ENCODE data around the gene MEF2D.

Gene MEF2D

GRCh38 chr1:156543066-156543465, 42.5 kb upstream of the MEF2D start:
- H3K4me1 ChIP-seq (ENCODE audit: low read length) = no peaks in the 10 kb centered on the region
- H3K27ac ChIP-seq (ENCODE audit: low read length) = no peak overlapping the region
- H3K4me2 ChIP-seq (ENCODE audit: low read length) = no peak overlapping the region
- no peaks in the 10 kb centered on the region for H4K20me1 ChIP-seq (ENCODE audit: insufficient read depth, low read length)
- no peak overlapping the region for H2AFZ ChIP-seq (ENCODE audit: low read depth, low read length)
- no peak for TF ChIP-seq EZH2phosphoT487 (IDR thresholded peaks at IDR 0.05; ENCODE audit: low read depth)
- TF ChIP-seq, protein P1, sequence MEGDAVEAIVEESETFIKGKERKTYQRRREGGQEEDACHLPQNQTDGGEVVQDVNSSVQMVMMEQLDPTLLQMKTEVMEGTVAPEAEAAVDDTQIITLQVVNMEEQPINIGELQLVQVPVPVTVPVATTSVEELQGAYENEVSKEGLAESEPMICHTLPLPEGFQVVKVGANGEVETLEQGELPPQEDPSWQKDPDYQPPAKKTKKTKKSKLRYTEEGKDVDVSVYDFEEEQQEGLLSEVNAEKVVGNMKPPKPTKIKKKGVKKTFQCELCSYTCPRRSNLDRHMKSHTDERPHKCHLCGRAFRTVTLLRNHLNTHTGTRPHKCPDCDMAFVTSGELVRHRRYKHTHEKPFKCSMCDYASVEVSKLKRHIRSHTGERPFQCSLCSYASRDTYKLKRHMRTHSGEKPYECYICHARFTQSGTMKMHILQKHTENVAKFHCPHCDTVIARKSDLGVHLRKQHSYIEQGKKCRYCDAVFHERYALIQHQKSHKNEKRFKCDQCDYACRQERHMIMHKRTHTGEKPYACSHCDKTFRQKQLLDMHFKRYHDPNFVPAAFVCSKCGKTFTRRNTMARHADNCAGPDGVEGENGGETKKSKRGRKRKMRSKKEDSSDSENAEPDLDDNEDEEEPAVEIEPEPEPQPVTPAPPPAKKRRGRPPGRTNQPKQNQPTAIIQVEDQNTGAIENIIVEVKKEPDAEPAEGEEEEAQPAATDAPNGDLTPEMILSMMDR (IDR thresholded peaks at IDR 0.05; ENCODE audit: low read depth, low read length) = no peak
- H3K36me3 ChIP-seq (replicated peaks; ENCODE audit: low read depth, low read length) = no peaks in the 10 kb centered on the region
- H3K27me3 ChIP-seq (ENCODE audit: low read depth, low read length) = no peaks in the 10 kb centered on the region
- H3K4me3 ChIP-seq (ENCODE audit: low read length) = no peak overlapping the region
- no peak overlapping the region for H3K9ac ChIP-seq (ENCODE audit: low read length)
- H3K79me2 ChIP-seq (ENCODE audit: low read length) = no peaks in the 10 kb centered on the region
- H3K9me3 ChIP-seq (ENCODE audit: insufficient read depth, low read length) = no peaks in the 10 kb centered on the region

DNA sequence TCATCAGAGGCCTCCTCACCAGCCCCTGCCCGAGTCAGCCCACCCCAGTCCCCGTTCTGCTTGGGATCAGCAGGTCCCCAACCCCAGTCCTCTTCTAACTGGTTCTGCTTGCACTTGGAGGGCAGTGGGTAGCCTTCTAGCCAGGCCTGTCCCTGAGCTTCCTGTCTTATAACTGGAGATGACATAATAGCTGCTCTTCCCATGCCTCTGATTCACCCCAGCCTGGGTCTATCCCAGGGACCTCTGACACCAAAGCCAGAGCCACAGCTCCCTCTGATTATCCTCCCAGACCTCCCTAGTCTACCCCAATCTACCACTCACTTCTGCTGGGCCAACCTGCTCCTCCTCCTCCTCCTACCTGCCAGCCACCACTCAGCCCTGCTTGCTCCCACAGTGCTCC, 40.4 kb upstream of the MEF2D start:
- H3K36me3 ChIP-seq (replicated peaks; ENCODE audit: low read depth, low read length) = no peaks in the 10 kb centered on the region
- H4K20me1 ChIP-seq (ENCODE audit: insufficient read depth, low read length) = no peaks in the 10 kb centered on the region
- no peak overlapping the region for H3K27ac ChIP-seq (ENCODE audit: low read length)
- H2AFZ ChIP-seq (ENCODE audit: low read depth, low read length) = no peak overlapping the region
- no peaks in the 10 kb centered on the region for H3K79me2 ChIP-seq (ENCODE audit: low read length)
- no peaks in the 10 kb centered on the region for H3K4me1 ChIP-seq (ENCODE audit: low read length)
- no peaks in the 10 kb centered on the region for H3K27me3 ChIP-seq (ENCODE audit: low read depth, low read length)
- H3K4me3 ChIP-seq (ENCODE audit: low read length) = no peak overlapping the region
- H3K4me2 ChIP-seq (ENCODE audit: low read length) = no peak overlapping the region
- TF ChIP-seq, protein P1 (IDR thresholded peaks at IDR 0.05; ENCODE audit: low read depth, low read length) = no peak
- no peak for TF ChIP-seq EZH2phosphoT487 (IDR thresholded peaks at IDR 0.05; ENCODE audit: low read depth)
- H3K9me3 ChIP-seq (ENCODE audit: insufficient read depth, low read length) = no peaks in the 10 kb centered on the region
- no peak overlapping the region for H3K9ac ChIP-seq (ENCODE audit: low read length)

DNA sequence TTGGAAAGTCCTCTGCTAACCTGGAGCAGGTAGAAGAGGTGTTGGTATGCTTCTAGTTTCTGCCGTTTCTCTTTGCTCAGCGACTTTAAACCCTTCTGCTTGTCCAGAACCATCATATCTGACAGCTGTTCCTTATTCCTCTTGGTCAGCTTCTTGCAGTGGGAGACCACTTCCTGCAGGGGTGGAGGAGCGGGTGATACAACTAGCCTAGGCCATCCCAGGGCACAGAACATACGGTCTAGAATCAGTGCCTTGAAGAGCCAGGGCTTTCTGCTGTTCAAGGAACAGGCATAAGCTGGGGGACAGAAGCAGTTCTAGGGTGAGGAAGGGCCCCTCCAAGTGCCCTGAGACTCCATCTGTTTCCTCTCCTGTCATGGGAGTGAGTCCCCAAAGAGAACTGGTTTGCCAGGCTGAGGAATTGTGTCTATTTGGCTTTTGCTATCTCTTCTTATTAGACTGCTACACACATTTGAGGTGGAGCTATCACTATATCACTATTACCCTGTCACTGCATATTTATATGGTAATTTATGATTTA, 39.3 kb upstream of the MEF2D start:
- H3K27ac ChIP-seq (ENCODE audit: low read length) = no peak overlapping the region
- H3K9me3 ChIP-seq (ENCODE audit: insufficient read depth, low read length) = no peaks in the 10 kb centered on the region
- no peak overlapping the region for H3K9ac ChIP-seq (ENCODE audit: low read length)
- no peaks in the 10 kb centered on the region for H3K27me3 ChIP-seq (ENCODE audit: low read depth, low read length)
- H3K36me3 ChIP-seq (replicated peaks; ENCODE audit: low read depth, low read length) = no peaks in the 10 kb centered on the region
- no peak overlapping the region for H3K4me3 ChIP-seq (ENCODE audit: low read length)
- no peaks in the 10 kb centered on the region for H3K79me2 ChIP-seq (ENCODE audit: low read length)
- H3K4me1 ChIP-seq (ENCODE audit: low read length) = no peaks in the 10 kb centered on the region
- no peak overlapping the region for H2AFZ ChIP-seq (ENCODE audit: low read depth, low read length)
- TF ChIP-seq, protein P1 (IDR thresholded peaks at IDR 0.05; ENCODE audit: low read depth, low read length) = no peak
- no peak for TF ChIP-seq EZH2phosphoT487 (IDR thresholded peaks at IDR 0.05; ENCODE audit: low read depth)
- H4K20me1 ChIP-seq (ENCODE audit: insufficient read depth, low read length) = no peaks in the 10 kb centered on the region
- H3K4me2 ChIP-seq (ENCODE audit: low read length) = no peak overlapping the region

GRCh38 chr1:156538711-156539440, 38.3 kb upstream of the MEF2D start:
- Histone ChIP-seq H3K4me1 (ENCODE audit: low read length) (no peaks in the 10 kb centered on the region), H3K36me3 (replicated peaks; ENCODE audit: low read depth, low read length) (no peaks in the 10 kb centered on the region), H3K27me3 (ENCODE audit: low read depth, low read length) (no peaks in the 10 kb centered on the region), H3K9ac (ENCODE audit: low read length) (no peak overlapping the region), H4K20me1 (ENCODE audit: insufficient read depth, low read length) (no peaks in the 10 kb centered on the region), H3K4me3 (ENCODE audit: low read length) (no peak overlapping the region), H3K79me2 (ENCODE audit: low read length) (no peaks in the 10 kb centered on the region), H3K4me2 (ENCODE audit: low read length) (no peak overlapping the region), H3K9me3 (ENCODE audit: insufficient read depth, low read length) (no peaks in the 10 kb centered on the region), H3K27ac (ENCODE audit: low read length) (no peak overlapping the region), H2AFZ (ENCODE audit: low read depth, low read length) (no peak overlapping the region)
- TF ChIP-seq, protein P1 (IDR thresholded peaks at IDR 0.05; ENCODE audit: low read depth, low read length) = no peak
- no peak for TF ChIP-seq EZH2phosphoT487 (IDR thresholded peaks at IDR 0.05; ENCODE audit: low read depth)

Measured in OCI-LY3 (cell line).